ENCODE measurements around the gene USF2. TPM values are rescaled to one million over a fixed set of nuclear protein-coding genes. Genes with fewer than 3 reads are reported as not detected.

USF2 gene
- total RNA-seq, 1 donor from 2014 or later: 174 TPM

DNA sequence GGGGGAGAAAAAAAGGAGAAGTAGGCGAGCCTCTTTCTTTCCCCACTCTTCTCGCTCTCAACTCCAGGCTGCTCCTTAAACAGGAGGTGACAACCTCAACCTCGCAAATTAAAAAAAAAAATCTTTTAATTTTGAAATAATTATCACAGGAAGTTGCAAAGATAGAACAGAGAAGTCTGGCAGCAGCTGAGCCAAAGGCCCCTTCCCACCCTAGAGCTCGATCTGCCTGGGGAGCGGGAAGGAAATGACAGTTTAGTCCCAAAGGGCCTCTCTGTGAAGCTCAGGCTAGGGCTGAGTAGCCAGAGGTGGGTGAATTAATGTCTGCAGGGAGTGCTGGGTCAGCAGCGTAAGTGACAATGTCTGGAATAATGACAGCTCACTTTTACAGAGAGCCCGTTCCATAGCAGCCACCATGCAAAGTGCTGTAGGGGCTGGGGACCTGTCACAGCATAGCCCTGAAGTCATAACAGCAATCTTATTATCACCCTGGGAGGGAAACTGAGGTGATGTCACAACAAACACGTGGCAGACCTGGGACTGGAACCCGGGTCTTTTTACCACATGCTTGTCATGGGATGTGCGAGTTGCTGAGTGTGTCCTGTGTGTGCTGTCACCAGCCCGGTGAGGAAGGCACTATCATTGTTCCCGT, 51.4 kb downstream of the USF2 start:
- DNase-seq (ENCODE audit: low spot score): no peak

GRCh38 chr19:35321291-35321690, 52.5 kb downstream of the USF2 start:
- DNase-seq (ENCODE audit: low spot score): no peak

DNA sequence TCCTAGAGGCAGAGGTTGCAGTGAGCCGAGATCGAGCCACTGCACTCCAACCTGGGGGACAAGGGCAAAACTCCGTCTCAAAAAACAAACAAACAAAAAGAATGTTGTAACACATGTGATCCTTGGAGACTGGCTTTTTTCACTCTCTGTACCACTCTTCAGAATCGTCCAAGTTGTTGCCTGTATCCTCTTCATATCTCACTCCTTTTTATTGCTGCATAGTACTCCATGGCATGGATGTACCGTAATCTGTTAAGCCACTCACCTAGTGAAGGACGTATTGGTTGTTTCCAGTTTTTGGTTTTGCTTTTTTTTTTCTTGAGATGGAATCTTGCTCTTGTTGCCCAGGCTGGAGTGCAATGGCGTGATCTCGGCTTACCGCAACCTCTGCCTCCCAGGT, 53.3 kb downstream of the USF2 start:
- no peak for DNase-seq (ENCODE audit: low spot score)

DNA sequence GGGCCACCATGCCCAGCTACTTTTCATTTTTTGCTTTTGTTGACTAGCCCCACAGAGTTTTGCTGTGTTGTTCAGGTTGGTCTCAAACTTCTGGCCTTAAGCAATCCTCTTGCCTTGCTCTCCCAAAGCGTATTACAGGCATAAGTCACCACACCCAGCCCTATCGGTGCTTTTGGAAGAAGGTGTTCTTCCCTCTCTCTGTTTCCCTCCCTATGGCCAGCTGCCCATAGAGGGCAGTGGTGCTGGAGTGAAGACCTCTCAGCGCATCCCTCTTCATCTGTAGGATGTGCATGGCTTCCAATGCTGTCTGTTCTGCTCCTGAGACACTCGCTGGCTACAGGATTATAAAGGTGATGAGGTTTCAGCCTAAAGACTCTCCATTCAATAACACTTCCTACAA, 58.9 kb downstream of the USF2 start:
- no peak for DNase-seq (ENCODE audit: low spot score)

GRCh38 chr19:35328851-35329285, 60.1 kb downstream of the USF2 start, which contains the start of gene CD22:
Gene CD22, plus strand, starts transcription at chr19:35329187. Its CDS starts 2,854 bp downstream, at chr19:35332041.
- no peak for DNase-seq (ENCODE audit: low spot score)

- no peak for DNase-seq (ENCODE audit: low spot score)
These were observed 60.6 kb downstream of the USF2 start for GRCh38 chr19:35329323-35329722.

Other genes with a start within 250 kb of the USF2 start
- gene SCN1B, start 238.5 kb upstream of the USF2 start, total RNA-seq: 4.8 TPM
- gene HPN, start 227.2 kb upstream of the USF2 start, total RNA-seq: 21.4 TPM
- gene FXYD3, start 153.1 kb upstream of the USF2 start, total RNA-seq: 139 TPM
- 8.9 TPM for gene LGI4, start 133.9 kb upstream of the USF2 start, total RNA-seq
- gene FXYD1, start 130.1 kb upstream of the USF2 start, total RNA-seq: 94.0 TPM
- gene FXYD7, start 125.7 kb upstream of the USF2 start, total RNA-seq: not detected
- 88.4 TPM for gene FXYD5, start 114.2 kb upstream of the USF2 start, total RNA-seq
- gene FAM187B, start 40.2 kb upstream of the USF2 start, total RNA-seq: not detected
- gene LSR, start 20.0 kb upstream of the USF2 start, total RNA-seq: 229 TPM
- gene HAMP, start 13.6 kb downstream of the USF2 start, total RNA-seq: 1.2 TPM
- gene MAG, start 23.2 kb downstream of the USF2 start, total RNA-seq: not detected
- 4.2 TPM for gene CD22, start 60.2 kb downstream of the USF2 start, total RNA-seq
- not detected for gene FFAR1, start 78.9 kb downstream of the USF2 start, total RNA-seq
- gene FFAR3, start 89.5 kb downstream of the USF2 start, total RNA-seq: 0.29 TPM
- not detected for gene GPR42, start 102.1 kb downstream of the USF2 start, total RNA-seq
- 0.17 TPM for gene FFAR2, start 179.3 kb downstream of the USF2 start, total RNA-seq
- not detected for gene KRTDAP, start 221.5 kb downstream of the USF2 start, total RNA-seq
- gene DMKN, start 244.7 kb downstream of the USF2 start, total RNA-seq: 1.8 TPM

All from mucosa of gallbladder (tissue), 1 donor.